IPS DF 6.9 (cell line): Measurements from ENCODE around the gene PPHLN1.

Experiments used
- DNase-seq: peaks from one replicate; pipeline ENCODE4 v3.0.0-alpha.2; 2013; ENCODE audit warnings: low read depth, low spot score
- H3K27ac ChIP-seq: one replicate; pipeline ENCODE4 v1.5.1; 2013; ENCODE audit warnings: low read length, control low read depth
- H3K27me3 ChIP-seq: 2 replicates; pipeline ENCODE4 v1.6.1; 2013; ENCODE audit warnings: mild to moderate bottlenecking, low read length; ENCODE audit not compliant: control insufficient read depth, insufficient read depth
- H3K36me3 ChIP-seq: 2 replicates; pipeline ENCODE4 v1.6.1; 2013; ENCODE audit warnings: low read length; ENCODE audit not compliant: control insufficient read depth, insufficient read depth
- H3K4me1 ChIP-seq: 2 replicates; pipeline ENCODE4 v1.6.1; 2013; ENCODE audit warnings: low read length; ENCODE audit not compliant: control insufficient read depth, insufficient read depth
- H3K4me3 ChIP-seq: 2 replicates; pipeline ENCODE4 v1.5.1; 2013; ENCODE audit warnings: mild to moderate bottlenecking, low read length
- H3K9me3 ChIP-seq: 2 replicates; pipeline ENCODE4 v1.6.1; 2013; ENCODE audit warnings: low read length, inconsistent platforms; ENCODE audit not compliant: control insufficient read depth, insufficient read depth
- WGBS: extraction: QIAGEN DNeasy Blood & Tissue Kit; methylation state at CpG from one replicate; pipeline ENCODE4 v1.1.7; 2013; ENCODE audit warnings: mixed read lengths, missing lambda C conversion rate; ENCODE audit not compliant: insufficient read length, insufficient coverage; 5-methylcytosine and 5-hydroxymethylcytosine counted together

Gene PPHLN1

DNA sequence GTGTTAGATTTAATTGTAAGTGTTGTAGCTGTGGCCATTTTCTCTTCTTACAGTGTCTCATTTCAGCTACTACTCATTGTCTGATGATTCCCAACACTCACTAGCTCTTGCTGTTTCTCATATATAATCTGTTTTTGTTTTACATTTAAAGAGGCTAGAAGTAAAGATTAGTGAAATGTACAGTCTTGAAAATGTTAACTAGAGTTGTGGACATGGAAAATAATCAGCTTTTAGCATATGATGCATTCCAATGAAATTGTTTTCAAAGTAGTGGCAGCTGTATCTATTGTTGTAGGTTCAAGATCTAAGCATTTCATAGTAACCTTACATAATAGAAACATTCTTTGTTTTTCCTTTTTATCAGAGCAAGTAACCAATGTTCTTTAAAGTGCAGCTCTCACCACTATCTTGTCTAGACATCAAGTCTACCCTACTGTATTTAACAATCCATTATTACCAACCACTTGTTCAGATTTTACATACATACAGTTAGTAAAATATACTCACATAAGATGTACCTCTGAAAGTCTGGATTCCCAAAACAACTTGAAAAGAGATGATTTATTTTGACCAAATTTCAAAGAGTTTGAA is 76.9 kb downstream of the PPHLN1 start:
- no peaks in the 10 kb centered on the region for H3K9me3 ChIP-seq
- no peaks in the 10 kb centered on the region for H3K27me3 ChIP-seq
- no peaks in the 10 kb centered on the region for H3K4me1 ChIP-seq
- no peak for DNase-seq
- H3K27ac ChIP-seq: no peak overlapping the region
- no peak overlapping the region for H3K4me3 ChIP-seq
- H3K36me3 ChIP-seq: no peaks in the 10 kb centered on the region

DNA sequence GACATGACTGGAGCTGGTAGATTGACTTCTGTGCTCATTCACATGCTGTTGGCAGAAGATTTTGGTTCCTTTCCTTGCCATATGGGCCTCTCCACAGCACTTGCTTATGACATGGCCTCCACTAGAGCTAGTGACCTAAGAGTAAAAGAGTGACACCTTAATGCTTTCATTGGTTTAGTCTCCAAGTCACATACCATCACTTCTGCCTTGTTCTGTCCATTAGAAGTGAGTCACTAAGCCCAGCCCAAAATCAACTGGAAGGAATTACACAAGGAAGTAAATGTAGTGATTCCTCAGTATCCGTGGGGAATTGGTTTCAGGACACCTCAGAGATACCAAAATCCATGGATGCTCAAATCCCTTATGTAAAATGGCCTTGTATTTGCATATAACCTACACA is 81.3 kb downstream of the PPHLN1 start:
- WGBS: no CpG with 5 or more reads among the region's 1 CpG
- H3K4me3 ChIP-seq: no peak overlapping the region
- no peaks in the 10 kb centered on the region for H3K36me3 ChIP-seq
- no peaks in the 10 kb centered on the region for H3K4me1 ChIP-seq
- no peaks in the 10 kb centered on the region for H3K27me3 ChIP-seq
- no peak for DNase-seq
- no peaks in the 10 kb centered on the region for H3K9me3 ChIP-seq
- H3K27ac ChIP-seq: no peak overlapping the region

DNA sequence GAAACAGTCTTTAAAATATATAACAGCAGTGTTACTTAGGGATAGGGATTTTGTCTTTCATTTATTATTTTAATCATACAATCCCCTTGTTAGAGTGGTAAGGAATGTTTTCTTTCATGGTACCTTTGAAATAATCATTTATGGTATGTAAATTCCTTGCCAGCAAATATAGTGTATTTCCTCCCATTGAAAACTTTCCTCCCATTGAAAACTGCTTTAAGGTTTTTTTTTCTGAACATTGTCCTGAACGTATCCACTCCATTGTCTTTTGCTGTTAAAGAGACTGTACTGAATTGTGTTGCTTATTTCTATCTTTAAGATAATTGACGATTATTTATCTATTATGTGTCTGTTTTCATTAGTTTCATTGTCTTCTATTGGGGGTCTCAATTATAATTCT is 83.5 kb downstream of the PPHLN1 start:
- no peak for DNase-seq
- no CpG with 5 or more reads among the region's 2 CpGs for WGBS
- Histone ChIP-seq H3K4me1 (no peaks in the 10 kb centered on the region), H3K36me3 (no peaks in the 10 kb centered on the region), H3K4me3 (no peak overlapping the region), H3K9me3 (no peaks in the 10 kb centered on the region), H3K27me3 (no peaks in the 10 kb centered on the region), H3K27ac (no peak overlapping the region)

DNA sequence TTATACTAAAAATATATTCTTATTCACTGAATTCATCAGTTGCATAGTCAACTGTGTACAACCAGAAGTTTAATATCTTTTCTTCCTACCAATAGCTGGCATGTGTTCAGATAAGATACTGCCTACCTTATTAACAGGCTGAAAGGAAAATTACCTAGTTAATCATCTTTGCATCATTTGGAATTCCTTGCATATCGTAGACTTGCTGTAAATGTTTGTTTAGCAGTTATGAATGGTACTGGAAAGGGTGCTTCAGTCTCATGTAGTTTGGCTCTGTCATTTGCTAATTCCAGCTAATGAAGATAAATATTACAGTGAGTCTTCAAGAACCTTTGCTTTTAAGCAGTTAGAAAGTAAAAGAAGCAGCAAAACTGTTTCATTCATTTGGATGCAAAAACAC is 84.4 kb downstream of the PPHLN1 start:
- WGBS: no CpG with 5 or more reads among the region's 1 CpG
- Histone ChIP-seq H3K4me3 (no peak overlapping the region), H3K9me3 (no peaks in the 10 kb centered on the region), H3K27me3 (no peaks in the 10 kb centered on the region), H3K4me1 (no peaks in the 10 kb centered on the region), H3K27ac (no peak overlapping the region), H3K36me3 (no peaks in the 10 kb centered on the region)
- no peak for DNase-seq

DNA sequence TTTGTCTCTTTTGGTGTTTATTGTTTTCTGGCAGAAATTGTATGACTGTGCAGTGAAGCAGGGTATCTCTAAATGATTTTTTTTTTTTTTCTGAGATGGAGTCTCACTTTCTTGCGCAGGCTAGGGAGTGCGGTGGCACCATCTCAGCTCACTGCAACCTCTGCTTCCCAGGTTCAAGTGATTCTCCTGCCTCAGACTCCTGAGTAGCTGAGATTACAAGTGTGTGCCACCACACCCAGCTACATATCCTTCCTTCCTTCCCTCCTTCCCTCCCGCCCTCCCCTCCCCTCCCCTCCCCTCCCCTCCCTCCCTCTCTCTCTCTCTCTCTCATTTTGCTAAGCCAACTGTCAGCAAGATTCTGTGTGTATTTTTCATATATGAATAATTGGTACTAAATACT is 94.4 kb downstream of the PPHLN1 start:
- WGBS: no CpG with 5 or more reads among the region's 3 CpGs
- H3K36me3 ChIP-seq: no peaks in the 10 kb centered on the region
- DNase-seq: no peak
- H3K27ac ChIP-seq: no peak overlapping the region
- H3K4me3 ChIP-seq: no peak overlapping the region
- H3K4me1 ChIP-seq: no peaks in the 10 kb centered on the region
- H3K27me3 ChIP-seq: no peaks in the 10 kb centered on the region
- H3K9me3 ChIP-seq: no peaks in the 10 kb centered on the region

DNA sequence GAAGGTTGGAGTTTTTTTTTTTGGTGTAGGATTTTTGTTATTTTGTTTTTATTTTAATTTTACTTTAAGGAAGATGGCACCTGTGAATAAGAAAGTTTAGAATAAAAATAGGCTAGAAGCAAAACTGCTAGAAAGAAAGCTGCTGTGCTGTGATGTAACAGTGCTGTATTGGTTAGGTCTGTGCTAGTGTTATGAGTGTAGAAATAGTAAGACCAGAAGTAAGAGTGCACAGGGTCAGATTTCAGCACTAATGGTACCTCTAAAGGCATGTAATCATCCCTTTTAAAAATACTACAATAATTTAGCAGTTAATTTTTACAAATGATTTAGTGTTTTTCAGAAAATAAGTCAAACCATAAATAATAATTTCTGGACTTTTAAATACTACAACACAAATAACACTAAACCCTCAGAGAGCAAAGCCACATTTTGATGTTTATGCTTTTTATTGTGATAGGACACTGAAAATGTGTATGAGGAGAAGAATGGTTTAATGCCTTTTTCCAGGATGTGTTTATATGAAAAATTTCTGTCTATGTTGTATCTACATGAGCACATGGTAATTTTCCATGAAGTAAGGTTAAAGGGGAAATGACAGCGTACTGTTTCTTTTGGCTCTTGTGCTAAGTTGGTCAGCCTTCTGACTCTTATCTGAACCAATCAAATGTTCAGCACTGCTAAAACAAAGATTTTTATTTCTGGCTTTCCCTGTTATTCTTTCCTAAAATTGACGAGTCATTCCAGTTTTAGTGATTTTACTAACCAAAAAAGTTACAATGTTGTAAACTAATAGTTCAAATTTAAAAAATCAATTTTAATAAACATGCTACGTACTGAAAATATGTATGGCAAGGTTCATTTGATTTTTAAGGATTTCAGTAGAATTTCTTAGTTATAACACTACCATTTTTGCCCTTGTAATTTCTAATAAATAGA is 96.1 kb downstream of the PPHLN1 start:
- H3K9me3 ChIP-seq: no peaks in the 10 kb centered on the region
- no peaks in the 10 kb centered on the region for H3K36me3 ChIP-seq
- no peak overlapping the region for H3K4me3 ChIP-seq
- no peak overlapping the region for H3K27ac ChIP-seq
- DNase-seq: no peak
- no peaks in the 10 kb centered on the region for H3K4me1 ChIP-seq
- no peaks in the 10 kb centered on the region for H3K27me3 ChIP-seq
- no CpG with 5 or more reads among the region's 3 CpGs for WGBS

DNA sequence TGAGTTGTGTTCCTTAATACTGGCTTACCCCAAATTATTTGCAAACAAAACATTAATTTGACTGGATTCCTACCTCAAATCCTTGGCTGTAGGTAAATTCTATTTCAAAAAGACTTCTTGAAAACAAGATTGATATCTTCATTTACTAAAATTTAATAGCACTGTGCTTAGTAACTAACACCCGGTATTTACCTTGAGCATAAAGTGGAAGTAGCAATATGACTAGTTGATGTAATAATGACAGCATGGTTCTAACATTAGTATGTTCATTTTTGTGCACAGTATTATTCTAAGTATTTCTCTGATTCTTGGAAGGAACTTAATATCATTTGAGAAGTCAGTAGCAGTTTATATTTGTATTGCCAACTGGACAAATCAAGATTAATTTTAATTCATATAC is 96.8 kb downstream of the PPHLN1 start:
- Histone ChIP-seq H3K36me3 (no peaks in the 10 kb centered on the region), H3K9me3 (no peaks in the 10 kb centered on the region), H3K4me3 (no peak overlapping the region), H3K27ac (no peak overlapping the region), H3K4me1 (no peaks in the 10 kb centered on the region), H3K27me3 (no peaks in the 10 kb centered on the region)
- WGBS: no CpG with 5 or more reads among the region's 1 CpG
- no peak for DNase-seq

DNA sequence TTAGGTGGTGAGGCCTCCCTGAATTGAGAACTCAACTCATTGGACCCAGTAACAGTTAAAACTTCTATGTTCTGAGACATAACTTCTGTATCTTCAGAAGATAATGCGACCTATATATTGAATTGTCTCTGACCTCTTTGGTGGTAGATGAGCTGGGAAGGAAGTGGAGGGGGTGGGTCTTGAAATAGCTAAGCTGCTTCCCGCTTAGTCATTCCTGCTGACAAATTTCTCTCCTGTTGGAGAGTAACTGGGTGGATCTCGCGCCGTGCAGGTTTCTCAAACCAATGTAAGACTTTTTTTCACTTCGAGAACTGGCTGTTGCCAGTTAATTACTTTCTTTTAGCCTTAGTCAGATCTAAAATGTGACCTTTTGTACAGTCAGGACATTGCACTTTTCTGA is 100.8 kb downstream of the PPHLN1 start:
- Histone ChIP-seq H3K4me1 (no peaks in the 10 kb centered on the region), H3K27ac (no peak overlapping the region), H3K9me3 (no peaks in the 10 kb centered on the region), H3K27me3 (no peaks in the 10 kb centered on the region), H3K36me3 (no peaks in the 10 kb centered on the region; the same call in 1 of the 2 replicates), H3K4me3 (no peak overlapping the region)
- WGBS: no CpG with 5 or more reads among the region's 6 CpGs
- peak; percentile 11 for DNase-seq

DNA sequence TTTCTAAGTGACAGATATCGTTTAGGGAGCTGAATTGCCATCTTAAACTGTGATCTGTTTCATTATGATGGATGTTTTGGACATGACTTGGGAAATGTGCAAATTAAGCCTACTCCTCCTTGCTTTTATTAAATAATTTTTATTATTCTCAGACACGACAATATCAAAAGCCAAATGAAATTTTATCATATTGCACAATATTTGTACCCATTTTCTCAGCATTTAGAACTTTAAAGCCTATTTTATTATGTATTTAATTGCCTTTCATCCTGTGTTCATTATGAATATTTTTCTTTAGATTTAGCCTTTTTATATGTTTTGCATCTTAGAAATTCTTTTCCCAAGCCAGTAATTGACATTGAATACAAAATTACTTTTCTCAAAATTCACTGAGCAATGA is 102.9 kb downstream of the PPHLN1 start:
- no peak overlapping the region for H3K4me3 ChIP-seq
- H3K9me3 ChIP-seq: no peaks in the 10 kb centered on the region
- DNase-seq: no peak
- no peaks in the 10 kb centered on the region for H3K27me3 ChIP-seq
- H3K36me3 ChIP-seq: no peaks in the 10 kb centered on the region; the same call in 1 of the 2 replicates
- no peaks in the 10 kb centered on the region for H3K4me1 ChIP-seq
- no CpG with 5 or more reads among the region's 2 CpGs for WGBS
- no peak overlapping the region for H3K27ac ChIP-seq

DNA sequence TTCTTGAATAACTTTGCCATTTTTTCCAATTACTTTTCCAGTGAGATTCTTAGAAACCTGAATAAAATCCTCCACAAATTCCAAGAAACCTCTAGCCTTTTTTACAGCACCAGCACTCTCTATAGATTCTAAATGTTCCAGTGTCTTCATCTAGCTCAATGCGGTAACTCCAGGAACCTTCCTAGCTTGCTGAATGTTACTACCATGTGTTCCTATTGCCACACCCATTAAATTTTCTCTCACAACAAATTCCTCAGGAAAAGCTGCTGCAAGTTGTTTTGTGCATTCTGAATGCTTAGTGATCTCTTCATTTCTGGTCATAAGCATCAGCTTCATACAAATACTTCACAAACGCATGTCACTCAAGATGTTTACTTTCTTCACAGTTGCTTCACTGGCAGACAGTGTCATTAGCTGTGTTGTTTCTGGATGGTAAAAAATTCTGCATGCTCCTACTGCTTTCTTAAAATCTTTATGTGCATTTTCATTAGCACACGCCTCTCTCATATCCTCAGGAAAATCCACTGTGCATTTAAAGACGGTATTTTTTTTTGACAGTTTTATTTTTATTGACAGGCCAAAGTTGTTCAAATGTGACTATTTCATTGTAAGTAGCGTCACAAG is 106.7 kb downstream of the PPHLN1 start:
- Histone ChIP-seq H3K36me3 (no peaks in the 10 kb centered on the region; the same call in 1 of the 2 replicates), H3K27me3 (no peaks in the 10 kb centered on the region), H3K9me3 (no peaks in the 10 kb centered on the region), H3K27ac (no peak overlapping the region), H3K4me3 (no peak overlapping the region), H3K4me1 (no peaks in the 10 kb centered on the region)
- WGBS: no CpG with 5 or more reads among the region's 5 CpGs
- no peak for DNase-seq
